H9 (cell line): ENCODE measurements around the gene BAIAP2. TPM values are rescaled to one million over a fixed set of nuclear protein-coding genes. Genes with fewer than 3 reads are reported as not detected.
A peak's percentile ranks its signal among the peaks of the same experiment; 100 is the strongest.

Experiments
- DNase-seq: peaks from one replicate; pipeline ENCODE4 v3.0.0-alpha.2; 2017
- H2AFZ ChIP-seq: one replicate; pipeline ENCODE4 v1.6.1; 2013; ENCODE audit warnings: mild to moderate bottlenecking, low read length, control low read depth, moderate library complexity
- H2AK5ac ChIP-seq: 2 replicates; pipeline ENCODE4 v1.6.1; 2013; ENCODE audit warnings: low read length, control low read depth, mixed read lengths; ENCODE audit not compliant: insufficient read length
- H2BK120ac ChIP-seq: one replicate; pipeline ENCODE4 v1.6.1; 2013; ENCODE audit warnings: low read depth, mild to moderate bottlenecking, low read length, control low read depth, inconsistent platforms; ENCODE audit not compliant: poor library complexity, severe bottlenecking
- H2BK12ac ChIP-seq: 2 replicates; pipeline ENCODE4 v1.6.1; 2013; ENCODE audit warnings: low read length, control low read depth, mixed read lengths, low read depth; ENCODE audit not compliant: insufficient read length
- H2BK15ac ChIP-seq: 2 replicates; pipeline ENCODE4 v1.6.1; 2013; ENCODE audit warnings: low read depth, low read length, control low read depth
- H2BK20ac ChIP-seq: one replicate; pipeline ENCODE4 v1.6.1; 2013; ENCODE audit warnings: low read depth, mild to moderate bottlenecking, low read length, control low read depth, inconsistent platforms; ENCODE audit not compliant: poor library complexity, severe bottlenecking
- H2BK5ac ChIP-seq: 2 replicates; pipeline ENCODE4 v1.6.1; 2013; ENCODE audit warnings: low read length, control low read depth, mixed read lengths; ENCODE audit not compliant: insufficient read length
- H3K14ac ChIP-seq: 2 replicates; pipeline ENCODE4 v1.6.1; 2013; ENCODE audit warnings: low read length, control low read depth; ENCODE audit not compliant: insufficient read depth
- H3K18ac ChIP-seq: 2 replicates; pipeline ENCODE4 v1.6.1; 2013; ENCODE audit warnings: low read depth, mild to moderate bottlenecking, mixed read lengths, low read length, control low read depth; ENCODE audit not compliant: insufficient read length
- H3K23ac ChIP-seq: 2 replicates; pipeline ENCODE4 v1.6.1; 2013; ENCODE audit warnings: low read length, control low read depth, mixed read lengths, low read depth; ENCODE audit not compliant: insufficient read length
- H3K23me2 ChIP-seq: 2 replicates; pipeline ENCODE4 v1.6.1; 2013; ENCODE audit warnings: low read depth, mild to moderate bottlenecking, mixed read lengths, low read length, control low read depth; ENCODE audit not compliant: insufficient read length, poor library complexity, severe bottlenecking
- H3K27ac ChIP-seq: 2 replicates; pipeline ENCODE4 v1.5.1; 2013; ENCODE audit warnings: low read length, control low read depth, mixed read lengths, low read depth; ENCODE audit not compliant: insufficient read length
- H3K27me3 ChIP-seq: 2 replicates; pipeline ENCODE4 v1.6.1; 2013; ENCODE audit warnings: low read length, control low read depth, inconsistent platforms; ENCODE audit not compliant: insufficient read depth
- H3K4ac ChIP-seq: 2 replicates; pipeline ENCODE4 v1.6.1; 2013; ENCODE audit warnings: low read depth, mild to moderate bottlenecking, control low read depth, inconsistent platforms, low read length, moderate library complexity
- H3K4me1 ChIP-seq: 2 replicates; pipeline ENCODE4 v1.6.1; 2013; ENCODE audit warnings: low read length, control low read depth, inconsistent platforms; ENCODE audit not compliant: insufficient read depth
- H3K4me2 ChIP-seq: 2 replicates; pipeline ENCODE4 v1.6.1; 2013; ENCODE audit warnings: low read length, control low read depth, mixed read lengths; ENCODE audit not compliant: insufficient read length, insufficient read depth
- H3K56ac ChIP-seq: 2 replicates; pipeline ENCODE4 v1.6.1; 2013; ENCODE audit warnings: low read depth, mild to moderate bottlenecking, mixed read lengths, low read length, control low read depth; ENCODE audit not compliant: insufficient read length
- H3K79me1 ChIP-seq: 2 replicates; pipeline ENCODE4 v1.6.1; 2013; ENCODE audit warnings: low read depth, mild to moderate bottlenecking, moderate library complexity, low read length, control low read depth, inconsistent platforms; ENCODE audit not compliant: insufficient read depth, poor library complexity, severe bottlenecking
- H3K79me2 ChIP-seq: 2 replicates; pipeline ENCODE4 v1.6.1; 2013; ENCODE audit warnings: low read length, control low read depth, inconsistent platforms; ENCODE audit not compliant: insufficient read depth
- H3K9ac ChIP-seq: 2 replicates; pipeline ENCODE4 v1.6.1; 2013; ENCODE audit warnings: low read length, control low read depth, mixed read lengths; ENCODE audit not compliant: insufficient read length; ENCODE audit errors: extremely low read depth
- H3K9me3 ChIP-seq: one replicate; pipeline ENCODE4 v1.6.1; 2013; ENCODE audit warnings: low read depth, low read length, inconsistent platforms; ENCODE audit not compliant: control insufficient read depth
- H3T11ph ChIP-seq: one replicate; pipeline ENCODE4 v1.6.1; 2013; ENCODE audit warnings: mild to moderate bottlenecking, low read length, control low read depth, inconsistent platforms
- H4K20me1 ChIP-seq: one replicate; pipeline ENCODE4 v1.6.1; 2013; ENCODE audit not compliant: control insufficient read depth, insufficient read length, insufficient read depth
- H4K5ac ChIP-seq: 2 replicates; pipeline ENCODE4 v1.6.1; 2013; ENCODE audit warnings: low read depth, mild to moderate bottlenecking, mixed read lengths, low read length, control low read depth; ENCODE audit not compliant: insufficient read length
- H4K8ac ChIP-seq: replicated peaks from 2 replicates; pipeline ENCODE4 v1.6.1; 2013; ENCODE audit warnings: low read length, control low read depth, mixed read lengths, low read depth; ENCODE audit not compliant: insufficient read length
- H4K91ac ChIP-seq: 2 replicates; pipeline ENCODE4 v1.6.1; 2013; ENCODE audit warnings: low read depth, mild to moderate bottlenecking, moderate library complexity, mixed read lengths, low read length, control low read depth; ENCODE audit not compliant: insufficient read length
- H3K27ac Mint-ChIP-seq, 3 experiments: 2 replicates in 2 of 3; 3 replicates in 1 of 3; pipeline ENCODE4 v1.8.0; 2020 to 2021; ENCODE audit warnings: mixed read lengths in 3 of 3, mild to moderate bottlenecking in 1 of 3, moderate library complexity in 1 of 3
- H3K27me3 Mint-ChIP-seq: 2 replicates; pipeline ENCODE4 v1.8.0; 2021; ENCODE audit warnings: low read depth, mild to moderate bottlenecking, moderate library complexity, mixed read lengths
- H3K36me3 Mint-ChIP-seq, 3 experiments: 2 replicates in 2 of 3; 3 replicates in 1 of 3; pipeline ENCODE4 v1.8.0; 2020 to 2021; ENCODE audit warnings: low read depth in 3 of 3, mixed read lengths in 3 of 3; ENCODE audit not compliant: insufficient read depth in 1 of 3
- H3K4me1 Mint-ChIP-seq, 2 experiments: 2 replicates each; pipeline ENCODE4 v1.8.0; 2020; ENCODE audit warnings: mixed read lengths in 2 of 2
- H3K4me3 Mint-ChIP-seq, 2 experiments: 2 replicates in 1 of 2; 3 replicates in 1 of 2; pipeline ENCODE4 v1.8.0; 2020 to 2021; ENCODE audit warnings: mild to moderate bottlenecking in 2 of 2, mixed read lengths in 2 of 2, moderate library complexity in 1 of 2
- H3K9me3 Mint-ChIP-seq, 2 experiments: 2 replicates in 1 of 2; 3 replicates in 1 of 2; pipeline ENCODE4 v1.8.0; 2020; ENCODE audit warnings: mild to moderate bottlenecking in 2 of 2, mixed read lengths in 2 of 2, moderate library complexity in 1 of 2
- WGBS: extraction: QIAGEN DNeasy Blood & Tissue Kit; methylation state at CpG from one replicate; pipeline ENCODE4 v1.1.7; 2013; ENCODE audit warnings: missing lambda C conversion rate, low lambda C conversion rate, mixed read lengths; ENCODE audit not compliant: insufficient read length; ENCODE audit errors: extremely low coverage; 5-methylcytosine and 5-hydroxymethylcytosine counted together
- total RNA-seq: library from RNA; stranded (reverse); gene quantifications from 2 replicates; pipeline ENCODE4 v1.2.1, GENCODE V29; 2021
- TF ChIP-seq, protein P1 (sequence below): fragments of 200-600 bp; sonication (generic); conservative IDR thresholded peaks from 3 replicates; pipeline ENCODE4 v1.8.0; 2021; ENCODE audit warnings: antibody characterized with exemption, mild to moderate bottlenecking

BAIAP2 gene
- total RNA-seq, 1 experiment from 2014 or later: 27.8 TPM

- peak overlapping the region; percentile 65 to 74 for H3K4me3 Mint-ChIP-seq
- H3K36me3 Mint-ChIP-seq: peaks cover 5 to 11% (median 11%) of the 10 kb centered on the region in 3 experiments; a peak in 5 of 7 replicates
- no peak overlapping the region for H4K5ac ChIP-seq
- peaks cover 8 to 14% of the 10 kb centered on the region in 2 experiments for H3K4me1 Mint-ChIP-seq
- H2BK15ac ChIP-seq: no peak overlapping the region
- H2AK5ac ChIP-seq: no peak overlapping the region
- no peak overlapping the region for H3K56ac ChIP-seq
- H4K91ac ChIP-seq: no peak overlapping the region
- H3K4me2 ChIP-seq: peak overlapping the region; percentile 60
- no peak for DNase-seq
- H3K27me3 ChIP-seq: no peaks in the 10 kb centered on the region
- H2BK20ac ChIP-seq: no peak overlapping the region
- H3K9me3 ChIP-seq: no peaks in the 10 kb centered on the region
- H3K9ac ChIP-seq: no peak overlapping the region
- H3K18ac ChIP-seq: no peak overlapping the region
- no peaks in the 10 kb centered on the region for H3K9me3 Mint-ChIP-seq
- H2AFZ ChIP-seq: no peak overlapping the region
- no peaks in the 10 kb centered on the region for H3K4me1 ChIP-seq
- H2BK5ac ChIP-seq: no peak overlapping the region
- no peak overlapping the region for H3K27ac Mint-ChIP-seq
- H3K27ac ChIP-seq: no peak overlapping the region
- TF ChIP-seq, protein P1, sequence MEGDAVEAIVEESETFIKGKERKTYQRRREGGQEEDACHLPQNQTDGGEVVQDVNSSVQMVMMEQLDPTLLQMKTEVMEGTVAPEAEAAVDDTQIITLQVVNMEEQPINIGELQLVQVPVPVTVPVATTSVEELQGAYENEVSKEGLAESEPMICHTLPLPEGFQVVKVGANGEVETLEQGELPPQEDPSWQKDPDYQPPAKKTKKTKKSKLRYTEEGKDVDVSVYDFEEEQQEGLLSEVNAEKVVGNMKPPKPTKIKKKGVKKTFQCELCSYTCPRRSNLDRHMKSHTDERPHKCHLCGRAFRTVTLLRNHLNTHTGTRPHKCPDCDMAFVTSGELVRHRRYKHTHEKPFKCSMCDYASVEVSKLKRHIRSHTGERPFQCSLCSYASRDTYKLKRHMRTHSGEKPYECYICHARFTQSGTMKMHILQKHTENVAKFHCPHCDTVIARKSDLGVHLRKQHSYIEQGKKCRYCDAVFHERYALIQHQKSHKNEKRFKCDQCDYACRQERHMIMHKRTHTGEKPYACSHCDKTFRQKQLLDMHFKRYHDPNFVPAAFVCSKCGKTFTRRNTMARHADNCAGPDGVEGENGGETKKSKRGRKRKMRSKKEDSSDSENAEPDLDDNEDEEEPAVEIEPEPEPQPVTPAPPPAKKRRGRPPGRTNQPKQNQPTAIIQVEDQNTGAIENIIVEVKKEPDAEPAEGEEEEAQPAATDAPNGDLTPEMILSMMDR: no peak
- peaks cover 34% of the 10 kb centered on the region for H3K27me3 Mint-ChIP-seq
- no peak overlapping the region for H3K4ac ChIP-seq
- H3K23ac ChIP-seq: no peak overlapping the region
- no peaks in the 10 kb centered on the region for H4K20me1 ChIP-seq
- no peaks in the 10 kb centered on the region for H3K79me1 ChIP-seq
- H4K8ac ChIP-seq: no peak overlapping the region
- H3K79me2 ChIP-seq: no peaks in the 10 kb centered on the region
- WGBS: no CpG with 5 or more reads among the region's 22 CpGs
- H3T11ph ChIP-seq: no peak overlapping the region
- H3K14ac ChIP-seq: no peak overlapping the region
- no peak overlapping the region for H2BK12ac ChIP-seq
- H2BK120ac ChIP-seq: no peak overlapping the region
- peaks cover 10% of the 10 kb centered on the region for H3K23me2 ChIP-seq
Measured at GRCh38 chr17:80990921-80991644, 43.9 kb upstream of the BAIAP2 start.
